GM12801 (cell line): ENCODE results near the gene TMPRSS6.

ENCODE experiments used
- TF ChIP-seq, protein P1 (sequence below): IDR thresholded peaks from one replicate; pipeline ENCODE4 v1.5.1; 2011; ENCODE audit warnings: control low read depth; ENCODE audit not compliant: insufficient read length; ENCODE audit errors: extremely low read depth

Gene TMPRSS6

DNA sequence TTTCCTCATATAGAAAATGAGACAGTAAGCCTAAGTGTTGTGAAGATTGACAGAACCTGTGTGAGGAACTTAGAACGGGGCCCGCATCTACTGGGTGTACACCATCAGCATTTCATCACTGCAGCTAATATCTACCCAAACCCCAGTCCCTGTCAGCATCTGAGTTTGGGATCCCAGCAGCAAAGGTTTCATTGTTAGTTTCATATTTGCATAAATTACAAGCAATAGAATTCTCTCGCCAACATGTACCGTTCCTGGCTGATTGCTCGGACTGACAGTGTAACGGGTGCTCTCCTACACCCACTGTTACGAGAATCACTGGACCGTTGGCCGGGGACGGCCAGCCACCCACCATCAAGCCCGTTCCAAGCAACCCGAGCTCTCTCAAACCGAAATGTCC lies 10.4 kb upstream of the TMPRSS6 start:
- TF ChIP-seq, protein P1, sequence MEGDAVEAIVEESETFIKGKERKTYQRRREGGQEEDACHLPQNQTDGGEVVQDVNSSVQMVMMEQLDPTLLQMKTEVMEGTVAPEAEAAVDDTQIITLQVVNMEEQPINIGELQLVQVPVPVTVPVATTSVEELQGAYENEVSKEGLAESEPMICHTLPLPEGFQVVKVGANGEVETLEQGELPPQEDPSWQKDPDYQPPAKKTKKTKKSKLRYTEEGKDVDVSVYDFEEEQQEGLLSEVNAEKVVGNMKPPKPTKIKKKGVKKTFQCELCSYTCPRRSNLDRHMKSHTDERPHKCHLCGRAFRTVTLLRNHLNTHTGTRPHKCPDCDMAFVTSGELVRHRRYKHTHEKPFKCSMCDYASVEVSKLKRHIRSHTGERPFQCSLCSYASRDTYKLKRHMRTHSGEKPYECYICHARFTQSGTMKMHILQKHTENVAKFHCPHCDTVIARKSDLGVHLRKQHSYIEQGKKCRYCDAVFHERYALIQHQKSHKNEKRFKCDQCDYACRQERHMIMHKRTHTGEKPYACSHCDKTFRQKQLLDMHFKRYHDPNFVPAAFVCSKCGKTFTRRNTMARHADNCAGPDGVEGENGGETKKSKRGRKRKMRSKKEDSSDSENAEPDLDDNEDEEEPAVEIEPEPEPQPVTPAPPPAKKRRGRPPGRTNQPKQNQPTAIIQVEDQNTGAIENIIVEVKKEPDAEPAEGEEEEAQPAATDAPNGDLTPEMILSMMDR: no peak

DNA sequence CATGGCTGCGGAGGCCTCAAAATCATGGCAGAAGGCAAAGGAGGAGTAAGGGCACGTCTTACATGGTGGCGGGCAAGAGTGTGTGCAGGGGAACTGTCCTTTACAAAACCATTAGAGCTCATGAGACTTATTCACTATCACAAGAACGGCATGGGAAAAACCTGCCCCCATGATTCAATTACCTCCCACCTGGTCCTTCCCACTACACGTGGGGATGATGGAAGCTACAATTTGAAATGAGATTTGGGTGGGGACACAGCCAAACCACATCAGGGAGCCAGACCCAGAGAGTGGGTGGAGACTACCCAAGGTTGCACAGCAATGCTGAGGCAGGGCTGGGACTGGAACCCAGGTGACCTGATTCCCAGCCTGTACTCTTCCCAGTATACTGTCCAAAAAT lies 8.6 kb upstream of the TMPRSS6 start:
- TF ChIP-seq, protein P1: no peak

DNA sequence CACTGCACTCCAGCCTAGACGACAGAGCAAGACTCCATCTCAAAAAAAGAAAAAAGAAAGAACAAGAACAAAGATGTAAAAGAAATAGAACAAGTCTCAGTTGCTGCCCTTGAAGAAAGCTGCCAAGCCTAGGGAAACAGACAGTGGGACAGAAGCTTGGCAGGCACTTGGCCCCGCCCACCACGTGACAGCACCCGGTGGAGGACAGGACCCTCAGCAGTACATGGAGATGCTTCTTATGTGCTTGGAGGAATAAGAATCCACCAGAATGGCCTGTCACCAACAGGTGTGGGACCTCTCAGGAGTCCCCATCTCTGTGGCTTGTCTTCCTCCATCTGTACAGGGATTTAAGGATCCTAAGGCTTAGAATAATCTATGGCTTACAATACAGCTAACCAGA lies 7.6 kb upstream of the TMPRSS6 start:
- TF ChIP-seq, protein P1: no peak

DNA sequence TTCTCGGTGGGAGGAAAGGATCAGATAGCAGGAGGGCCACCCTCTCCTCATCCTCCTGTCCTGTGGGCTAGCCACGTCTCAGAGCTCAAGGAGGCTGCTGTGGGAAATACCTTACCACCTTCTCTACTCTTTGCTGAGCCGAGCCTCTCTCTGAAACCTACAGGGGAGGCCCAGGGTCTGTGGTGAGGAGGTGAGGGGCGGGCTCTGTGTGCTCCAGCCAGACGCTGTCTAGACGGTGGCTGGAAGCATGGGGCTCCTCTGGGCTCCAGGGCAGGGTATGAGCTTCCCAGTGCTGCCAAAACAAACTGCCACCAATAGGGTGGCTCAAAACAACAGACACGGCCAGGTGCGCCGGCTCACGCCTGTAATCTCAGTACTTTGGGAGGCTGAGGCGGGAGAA lies 5.5 kb upstream of the TMPRSS6 start:
- TF ChIP-seq, protein P1: no peak

- TF ChIP-seq, protein P1: no peak
Observed at GRCh38 chr22:37113757-37114156, 4.2 kb upstream of the TMPRSS6 start.

DNA sequence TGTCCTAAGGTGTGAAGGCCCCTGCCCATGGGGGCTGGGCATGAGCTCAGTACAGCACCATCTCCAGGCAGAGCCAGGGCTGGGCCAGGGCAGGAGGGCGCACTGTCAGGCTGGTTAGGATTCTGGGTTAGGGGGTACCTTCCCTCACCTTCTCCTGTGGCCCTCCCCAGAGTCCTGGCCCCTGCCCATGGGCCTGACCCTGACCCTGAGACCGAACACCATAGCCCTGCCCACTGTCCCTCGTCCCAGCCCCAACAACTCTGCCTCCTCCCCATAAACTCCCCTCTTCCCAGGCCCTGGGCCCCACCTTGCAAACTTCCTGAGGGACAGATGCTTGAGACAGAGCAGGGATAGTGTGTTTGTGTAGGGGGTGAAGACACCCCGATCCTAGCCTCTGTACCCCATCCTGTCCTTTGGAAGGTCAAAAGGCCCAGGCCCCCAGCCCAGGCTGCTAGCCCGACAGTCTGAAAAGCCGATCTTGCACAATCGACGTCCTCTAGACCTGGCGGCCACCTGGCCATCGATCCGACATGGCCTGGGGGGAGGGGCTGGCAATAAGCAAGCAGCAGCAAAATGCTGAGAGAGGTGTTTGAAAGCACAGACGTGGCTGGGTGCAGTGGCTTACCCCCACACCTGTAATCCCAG lies 2.7 kb upstream of the TMPRSS6 start:
- TF ChIP-seq, protein P1: no peak

DNA sequence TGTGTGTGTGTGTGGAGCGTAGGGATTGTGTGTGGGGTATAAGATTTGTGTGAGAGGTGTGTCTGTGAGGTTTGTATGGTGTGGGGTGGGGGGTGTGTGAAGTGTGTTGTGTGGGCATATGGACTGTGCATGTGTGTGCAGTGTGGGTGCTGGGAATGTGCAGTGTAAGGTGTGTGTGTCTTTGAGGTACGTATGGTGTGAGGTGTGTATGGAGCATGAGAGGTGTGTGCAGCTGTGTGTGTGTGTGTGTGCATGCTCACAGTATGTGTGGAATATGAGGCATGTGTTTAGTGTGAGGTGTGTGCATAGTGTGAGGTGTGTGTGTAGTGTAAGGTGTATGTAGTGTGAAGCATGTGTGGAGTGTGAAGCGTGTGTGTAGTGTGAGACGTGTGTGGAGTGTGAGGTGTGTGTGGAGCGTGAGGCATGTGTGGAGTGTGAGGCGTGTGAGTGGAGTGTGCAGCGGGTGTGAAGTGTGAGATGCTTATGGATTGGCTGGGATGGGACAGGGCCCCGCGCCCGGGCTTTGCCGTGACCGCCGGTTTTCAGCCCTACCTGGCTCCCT lies 1.7 kb upstream of the TMPRSS6 start:
- TF ChIP-seq, protein P1: no peak
